ENCODE measurements around the gene TMEM132D.

TMEM132D gene

DNA sequence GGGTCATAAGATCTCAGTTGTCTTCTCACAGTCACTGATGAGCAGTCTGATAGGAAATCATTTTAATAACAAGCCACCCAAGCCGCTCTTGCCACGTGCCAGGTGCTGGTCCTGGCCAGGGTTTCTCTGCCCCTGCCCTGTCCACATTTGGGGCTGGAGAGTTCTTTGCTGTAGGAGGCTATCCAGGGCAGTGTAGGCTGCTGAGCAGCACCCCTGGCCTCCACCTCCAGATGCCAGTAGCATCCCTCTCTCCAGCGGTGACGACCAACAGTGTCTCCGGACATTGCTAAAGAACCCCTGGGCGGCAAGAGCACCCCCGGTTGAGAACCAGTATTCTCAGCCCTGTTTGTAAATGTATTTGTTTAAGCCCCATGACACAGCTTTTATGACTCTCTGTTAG lies 806.9 kb downstream of the TMEM132D start:
- no peaks in the 10 kb centered on the region for H3K9me3 ChIP-seq (ENCODE audit: control insufficient read depth, insufficient read depth, low read length)
- H3K4me1 ChIP-seq (ENCODE audit: control insufficient read depth, insufficient read depth, low read length) = no peaks in the 10 kb centered on the region
- no peaks in the 10 kb centered on the region for H3K27me3 ChIP-seq (ENCODE audit: control insufficient read depth, insufficient read depth, low read length)
- H3K4me3 ChIP-seq (ENCODE audit: low read depth, low read length) = no peak overlapping the region
- no peak overlapping the region for H3K9ac ChIP-seq (ENCODE audit: low read depth, low read length)
- H3K36me3 ChIP-seq (ENCODE audit: control insufficient read depth, insufficient read depth, low read length) = no peaks in the 10 kb centered on the region

DNA sequence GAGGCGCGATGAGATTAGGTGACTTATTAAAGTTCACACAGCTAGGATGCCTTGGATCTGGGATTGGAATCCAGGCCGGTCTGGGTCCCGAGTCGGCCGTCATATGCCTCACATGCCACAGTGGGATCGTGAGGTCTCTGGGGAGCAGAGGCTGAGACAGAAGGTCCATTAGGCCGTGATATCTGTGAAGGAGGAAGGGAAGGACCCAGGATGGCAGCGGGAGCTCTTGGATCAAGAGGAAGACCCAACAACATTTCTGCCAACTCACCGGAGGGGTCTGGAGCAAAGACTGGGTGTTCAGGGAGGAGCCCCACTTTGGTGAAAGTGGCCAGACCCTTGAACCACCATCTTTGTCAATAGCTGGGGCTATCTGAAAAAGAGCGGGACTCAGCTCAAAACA lies 807.6 kb downstream of the TMEM132D start:
- H3K4me3 ChIP-seq (ENCODE audit: low read depth, low read length) = no peak overlapping the region
- H3K9ac ChIP-seq (ENCODE audit: low read depth, low read length) = no peak overlapping the region
- no peaks in the 10 kb centered on the region for H3K36me3 ChIP-seq (ENCODE audit: control insufficient read depth, insufficient read depth, low read length)
- H3K4me1 ChIP-seq (ENCODE audit: control insufficient read depth, insufficient read depth, low read length) = no peaks in the 10 kb centered on the region
- H3K27me3 ChIP-seq (ENCODE audit: control insufficient read depth, insufficient read depth, low read length) = no peaks in the 10 kb centered on the region
- H3K9me3 ChIP-seq (ENCODE audit: control insufficient read depth, insufficient read depth, low read length) = no peaks in the 10 kb centered on the region

DNA sequence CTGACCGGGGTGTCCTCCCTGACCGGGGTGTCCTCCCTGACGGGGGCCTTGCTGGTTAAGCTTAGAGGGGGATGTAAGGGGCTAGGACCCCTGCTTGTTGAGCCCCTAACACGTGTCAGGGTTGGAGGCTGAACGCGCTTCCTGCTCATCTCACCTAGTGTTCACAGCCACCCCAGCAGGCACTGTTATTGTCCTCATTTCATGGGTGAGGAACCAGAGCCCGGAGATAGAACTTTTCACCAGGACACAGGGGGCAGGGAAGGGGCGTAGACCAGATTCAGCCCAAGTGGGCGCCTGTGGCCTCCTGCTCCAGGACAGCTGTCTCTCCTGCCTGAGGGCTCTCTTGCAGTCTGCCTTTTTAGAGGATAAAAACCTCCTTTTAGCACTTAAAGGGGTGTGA lies 814.2 kb downstream of the TMEM132D start:
- Histone ChIP-seq H3K36me3 (ENCODE audit: control insufficient read depth, insufficient read depth, low read length) (no peaks in the 10 kb centered on the region), H3K27me3 (ENCODE audit: control insufficient read depth, insufficient read depth, low read length) (no peaks in the 10 kb centered on the region), H3K9ac (ENCODE audit: low read depth, low read length) (no peak overlapping the region), H3K4me1 (ENCODE audit: control insufficient read depth, insufficient read depth, low read length) (no peaks in the 10 kb centered on the region), H3K9me3 (ENCODE audit: control insufficient read depth, insufficient read depth, low read length) (no peaks in the 10 kb centered on the region), H3K4me3 (ENCODE audit: low read depth, low read length) (no peak overlapping the region)

DNA sequence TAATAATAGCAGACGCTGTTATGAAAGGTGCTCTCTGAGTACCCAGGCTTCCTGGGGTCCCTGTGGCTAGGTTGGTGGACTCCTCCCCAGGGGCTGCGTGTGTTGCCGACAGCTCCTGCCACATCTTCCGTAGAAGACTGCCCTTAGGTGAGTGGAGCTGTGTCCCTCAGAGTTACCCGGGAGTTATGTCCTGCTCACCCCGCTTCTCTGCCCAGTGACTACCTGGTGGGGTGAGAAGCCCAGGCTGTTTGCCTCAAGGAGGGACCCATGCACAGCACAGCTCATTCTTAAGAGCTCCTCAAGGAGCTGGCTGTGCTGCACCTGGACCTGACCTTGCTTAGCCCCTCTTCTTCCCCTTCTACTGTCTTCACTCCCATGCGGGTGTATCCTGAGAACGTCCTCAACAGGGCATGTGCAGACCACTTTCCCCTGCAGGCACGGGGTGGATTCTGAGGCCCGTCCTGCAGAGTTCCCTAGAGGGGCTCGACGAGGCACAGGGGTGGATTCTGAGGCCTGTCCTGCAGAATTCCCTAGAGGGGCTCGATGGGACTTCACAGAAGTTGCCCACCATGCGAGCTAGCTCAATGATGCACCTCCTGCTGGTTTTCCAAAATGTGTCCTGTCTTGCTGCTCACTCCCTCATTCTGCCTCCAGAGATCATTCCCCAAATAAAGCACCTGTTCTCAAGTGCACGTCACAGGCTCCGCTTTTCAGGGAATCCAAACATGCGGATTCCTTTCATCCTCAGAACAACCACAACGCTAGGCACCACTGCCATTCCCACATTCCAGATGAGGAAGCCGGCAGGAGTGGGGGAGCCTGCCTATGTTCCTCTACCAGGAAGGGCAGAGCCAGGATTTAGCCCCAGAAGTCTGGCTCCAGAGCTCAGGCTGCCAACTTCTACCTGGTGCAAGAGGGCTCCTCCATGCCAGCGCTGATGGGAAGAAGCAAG lies 818.7 kb downstream of the TMEM132D start:
- Histone ChIP-seq H3K9me3 (ENCODE audit: control insufficient read depth, insufficient read depth, low read length) (no peaks in the 10 kb centered on the region), H3K4me1 (ENCODE audit: control insufficient read depth, insufficient read depth, low read length) (no peaks in the 10 kb centered on the region), H3K27me3 (ENCODE audit: control insufficient read depth, insufficient read depth, low read length) (no peaks in the 10 kb centered on the region), H3K9ac (ENCODE audit: low read depth, low read length) (no peak overlapping the region), H3K4me3 (ENCODE audit: low read depth, low read length) (no peak overlapping the region), H3K36me3 (ENCODE audit: control insufficient read depth, insufficient read depth, low read length) (no peaks in the 10 kb centered on the region)

DNA sequence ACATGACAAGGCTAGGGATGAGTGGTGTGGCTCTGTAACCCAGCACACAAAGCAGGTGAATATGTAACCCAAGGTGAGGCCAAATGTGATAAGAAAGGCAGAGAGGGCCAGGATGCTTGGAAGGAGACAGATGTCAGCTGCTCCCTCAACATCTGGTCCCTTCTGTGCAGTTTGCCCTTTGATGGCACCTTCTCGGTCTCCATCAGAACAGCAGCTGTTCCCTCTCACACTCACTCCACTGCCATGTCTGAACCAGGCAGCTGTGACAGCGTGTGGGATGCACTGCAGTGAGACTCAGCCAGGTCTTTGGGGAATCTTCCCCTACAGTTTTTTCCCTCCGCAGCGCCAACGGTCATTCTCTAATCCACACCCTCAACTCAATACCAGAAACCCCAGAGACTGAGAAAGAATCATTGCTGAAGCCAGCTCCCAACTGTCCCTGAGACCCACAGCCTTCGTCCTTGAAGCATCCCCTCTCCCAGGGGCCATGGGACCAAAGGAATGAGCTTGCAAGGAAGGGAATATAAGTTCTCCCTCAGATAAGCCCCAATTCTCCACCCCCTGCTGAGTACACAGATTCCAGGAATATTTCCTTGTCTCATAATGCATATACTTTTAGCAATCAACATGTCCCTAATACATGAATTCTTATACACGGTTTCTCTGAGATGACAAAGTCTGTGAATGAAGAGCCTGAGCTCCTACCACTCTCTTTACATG lies 820.5 kb downstream of the TMEM132D start:
- H3K4me3 ChIP-seq (ENCODE audit: low read depth, low read length) = no peak overlapping the region
- H3K36me3 ChIP-seq (ENCODE audit: control insufficient read depth, insufficient read depth, low read length) = no peaks in the 10 kb centered on the region
- no peaks in the 10 kb centered on the region for H3K27me3 ChIP-seq (ENCODE audit: control insufficient read depth, insufficient read depth, low read length)
- H3K9me3 ChIP-seq (ENCODE audit: control insufficient read depth, insufficient read depth, low read length) = no peaks in the 10 kb centered on the region
- no peaks in the 10 kb centered on the region for H3K4me1 ChIP-seq (ENCODE audit: control insufficient read depth, insufficient read depth, low read length)
- no peak overlapping the region for H3K9ac ChIP-seq (ENCODE audit: low read depth, low read length)

DNA sequence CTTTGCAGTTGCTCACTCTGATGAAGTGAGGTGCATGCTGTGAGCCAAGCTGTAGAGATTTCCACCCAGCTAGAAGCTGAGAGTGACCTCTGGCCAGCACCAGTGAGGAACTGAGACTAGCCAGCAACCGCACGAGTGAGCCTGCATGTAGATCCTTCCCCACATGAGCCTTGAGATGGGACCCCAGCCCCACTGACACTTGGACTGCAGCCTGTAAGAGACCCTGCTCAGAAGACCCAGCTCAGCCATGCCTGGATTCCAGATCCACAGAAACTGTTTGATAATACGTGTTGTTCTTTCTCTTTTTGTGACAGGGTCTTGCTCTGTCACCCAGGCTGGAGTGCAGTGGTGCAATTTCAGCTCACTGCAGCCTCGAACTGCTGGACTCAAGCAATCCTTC lies 821.4 kb downstream of the TMEM132D start:
- Histone ChIP-seq H3K4me3 (ENCODE audit: low read depth, low read length) (no peak overlapping the region), H3K9ac (ENCODE audit: low read depth, low read length) (no peak overlapping the region), H3K36me3 (ENCODE audit: control insufficient read depth, insufficient read depth, low read length) (no peaks in the 10 kb centered on the region), H3K9me3 (ENCODE audit: control insufficient read depth, insufficient read depth, low read length) (no peaks in the 10 kb centered on the region), H3K27me3 (ENCODE audit: control insufficient read depth, insufficient read depth, low read length) (no peaks in the 10 kb centered on the region), H3K4me1 (ENCODE audit: control insufficient read depth, insufficient read depth, low read length) (no peaks in the 10 kb centered on the region)

DNA sequence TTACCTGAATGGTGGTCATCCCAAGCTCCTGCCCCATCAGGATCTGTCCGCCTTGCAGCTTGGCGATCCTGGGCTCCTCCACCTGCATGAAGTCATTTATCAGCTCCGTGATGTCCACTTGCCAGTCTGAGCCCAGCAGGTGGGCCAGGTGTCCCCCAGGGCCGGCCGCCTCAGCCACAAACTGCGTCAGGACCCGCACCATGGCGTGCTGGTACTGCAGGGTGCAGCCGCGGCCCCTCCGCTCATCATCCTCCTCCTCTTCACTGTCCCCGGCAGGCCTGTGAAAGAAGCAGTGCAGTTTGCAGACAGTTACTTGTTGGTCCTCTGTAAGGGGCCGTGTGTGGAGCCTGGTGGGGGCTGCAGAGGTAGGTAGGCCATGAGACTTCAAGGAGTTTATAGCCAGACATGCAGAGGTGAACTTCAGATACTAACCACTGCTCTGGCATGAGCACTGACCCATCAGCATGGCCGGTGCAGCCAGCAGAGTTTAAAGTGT lies 822.0 kb downstream of the TMEM132D start:
- H3K9me3 ChIP-seq (ENCODE audit: control insufficient read depth, insufficient read depth, low read length) = no peaks in the 10 kb centered on the region
- no peak overlapping the region for H3K9ac ChIP-seq (ENCODE audit: low read depth, low read length)
- H3K36me3 ChIP-seq (ENCODE audit: control insufficient read depth, insufficient read depth, low read length) = no peaks in the 10 kb centered on the region
- no peaks in the 10 kb centered on the region for H3K4me1 ChIP-seq (ENCODE audit: control insufficient read depth, insufficient read depth, low read length)
- no peak overlapping the region for H3K4me3 ChIP-seq (ENCODE audit: low read depth, low read length)
- no peaks in the 10 kb centered on the region for H3K27me3 ChIP-seq (ENCODE audit: control insufficient read depth, insufficient read depth, low read length)

DNA sequence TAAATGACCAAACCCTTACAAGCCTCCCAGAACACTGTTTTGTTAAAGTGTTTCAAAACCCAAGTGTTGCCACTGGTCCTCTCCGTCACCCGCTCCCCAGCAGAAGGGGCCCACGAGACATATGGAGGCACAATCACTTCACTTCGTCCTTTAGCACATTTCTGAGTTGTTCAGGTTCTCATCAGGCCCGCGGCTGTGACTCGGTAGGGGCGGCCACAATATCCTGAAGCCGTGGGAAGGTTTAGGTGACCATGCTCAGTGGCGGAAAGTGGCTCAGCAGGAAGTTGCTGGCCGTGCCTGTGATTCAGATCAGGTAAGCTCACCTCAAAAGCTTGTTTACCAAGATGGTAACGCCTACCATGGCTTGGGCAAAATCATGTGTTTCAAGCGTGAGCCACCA lies 823.0 kb downstream of the TMEM132D start:
- H3K27me3 ChIP-seq (ENCODE audit: control insufficient read depth, insufficient read depth, low read length) = no peaks in the 10 kb centered on the region
- H3K4me3 ChIP-seq (ENCODE audit: low read depth, low read length) = no peak overlapping the region
- no peak overlapping the region for H3K9ac ChIP-seq (ENCODE audit: low read depth, low read length)
- H3K9me3 ChIP-seq (ENCODE audit: control insufficient read depth, insufficient read depth, low read length) = no peaks in the 10 kb centered on the region
- H3K36me3 ChIP-seq (ENCODE audit: control insufficient read depth, insufficient read depth, low read length) = no peaks in the 10 kb centered on the region
- no peaks in the 10 kb centered on the region for H3K4me1 ChIP-seq (ENCODE audit: control insufficient read depth, insufficient read depth, low read length)

DNA sequence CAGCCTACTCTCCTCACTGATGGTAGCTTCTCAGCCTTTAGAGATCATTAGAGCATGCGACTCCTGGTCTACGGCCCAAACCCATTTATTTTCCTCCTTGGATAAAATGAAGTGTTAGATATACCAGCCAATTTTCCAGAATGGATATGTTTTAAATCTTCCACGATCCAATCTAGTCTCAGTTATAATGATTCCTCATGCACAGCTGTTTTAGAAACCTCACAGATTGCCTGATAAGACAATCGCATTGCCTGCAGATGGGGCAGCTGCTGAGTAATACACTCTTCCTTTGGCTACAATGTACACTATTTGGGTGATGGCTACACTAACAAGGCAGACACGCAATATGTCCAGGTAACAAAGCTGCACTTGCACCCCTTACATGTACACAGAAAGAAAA lies 823.4 kb downstream of the TMEM132D start:
- H3K9ac ChIP-seq (ENCODE audit: low read depth, low read length) = no peak overlapping the region
- H3K4me1 ChIP-seq (ENCODE audit: control insufficient read depth, insufficient read depth, low read length) = no peaks in the 10 kb centered on the region
- no peaks in the 10 kb centered on the region for H3K9me3 ChIP-seq (ENCODE audit: control insufficient read depth, insufficient read depth, low read length)
- H3K27me3 ChIP-seq (ENCODE audit: control insufficient read depth, insufficient read depth, low read length) = no peaks in the 10 kb centered on the region
- H3K4me3 ChIP-seq (ENCODE audit: low read depth, low read length) = no peak overlapping the region
- no peaks in the 10 kb centered on the region for H3K36me3 ChIP-seq (ENCODE audit: control insufficient read depth, insufficient read depth, low read length)

DNA sequence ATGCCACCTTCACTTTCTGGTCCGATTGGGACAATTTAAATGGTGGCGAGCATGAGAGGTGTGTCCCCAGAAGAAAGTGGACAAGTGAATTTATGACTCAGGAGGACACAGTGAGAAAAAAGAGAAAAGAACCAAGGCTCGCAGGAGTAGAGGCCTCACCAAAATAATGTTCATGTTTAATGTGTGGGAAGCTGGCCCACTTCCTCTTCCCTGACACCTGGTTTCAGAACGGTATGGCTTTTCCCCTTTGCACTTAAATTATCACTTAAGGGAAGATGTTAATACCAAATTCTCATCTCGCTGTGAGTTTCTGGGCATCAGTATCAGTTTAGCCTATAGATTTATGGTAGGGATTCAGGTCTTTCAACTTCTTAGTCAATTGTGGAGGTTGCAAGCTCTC lies 824.1 kb downstream of the TMEM132D start:
- no peaks in the 10 kb centered on the region for H3K9me3 ChIP-seq (ENCODE audit: control insufficient read depth, insufficient read depth, low read length)

DNA sequence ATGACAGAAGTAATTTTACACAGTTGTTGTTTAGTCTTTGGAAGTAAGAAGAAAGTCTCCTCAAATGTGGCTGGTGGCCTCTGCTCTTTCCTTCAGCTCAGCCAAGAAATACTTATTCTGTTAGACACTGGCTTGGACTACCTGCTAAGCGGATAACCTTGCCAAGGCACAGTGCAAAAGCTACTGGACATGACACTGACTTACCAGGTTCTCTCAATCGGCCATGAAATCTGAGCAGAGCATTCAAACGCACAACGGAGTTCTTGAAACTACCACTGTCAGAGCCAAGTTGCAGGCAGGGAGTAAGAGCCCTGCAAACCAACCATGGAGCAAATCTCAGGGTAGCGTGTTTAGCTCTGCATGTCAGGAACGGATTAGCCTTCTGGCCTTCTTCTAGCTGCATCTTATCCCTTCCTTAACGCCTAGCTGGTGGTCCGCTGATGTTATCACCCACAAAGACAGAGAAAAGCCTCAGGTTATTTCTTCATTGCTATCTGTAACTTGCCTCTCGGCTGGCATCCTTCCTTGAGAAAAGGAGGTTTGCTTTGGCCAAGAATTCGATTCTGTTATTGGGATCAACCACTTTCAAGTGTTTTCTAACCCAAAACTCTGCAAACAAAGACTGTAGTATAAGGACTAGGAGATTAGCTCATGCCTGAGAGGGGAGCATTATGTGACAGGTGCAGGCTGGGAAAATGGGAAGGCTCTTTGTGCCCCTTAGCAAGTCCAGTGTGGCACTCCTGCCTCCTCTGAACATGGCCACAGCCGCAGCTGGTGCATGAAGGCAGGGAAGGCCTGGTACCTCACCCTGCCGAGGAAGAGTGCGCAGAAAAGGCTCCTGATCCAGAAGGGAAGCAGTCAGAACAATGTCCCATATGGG lies 827.1 kb downstream of the TMEM132D start:
- Histone ChIP-seq H3K9me3 (ENCODE audit: control insufficient read depth, insufficient read depth, low read length) (no peaks in the 10 kb centered on the region), H3K9ac (ENCODE audit: low read depth, low read length) (no peak overlapping the region), H3K4me1 (ENCODE audit: control insufficient read depth, insufficient read depth, low read length) (no peaks in the 10 kb centered on the region), H3K36me3 (ENCODE audit: control insufficient read depth, insufficient read depth, low read length) (no peaks in the 10 kb centered on the region), H3K4me3 (ENCODE audit: low read depth, low read length) (no peak overlapping the region), H3K27me3 (ENCODE audit: control insufficient read depth, insufficient read depth, low read length) (no peaks in the 10 kb centered on the region)

More for the DNA sequence above, 824.1 kb downstream of the TMEM132D start:
- Histone ChIP-seq H3K27me3 (ENCODE audit: control insufficient read depth, insufficient read depth, low read length) (no peaks in the 10 kb centered on the region), H3K4me1 (ENCODE audit: control insufficient read depth, insufficient read depth, low read length) (no peaks in the 10 kb centered on the region), H3K4me3 (ENCODE audit: low read depth, low read length) (no peak overlapping the region), H3K36me3 (ENCODE audit: control insufficient read depth, insufficient read depth, low read length) (no peaks in the 10 kb centered on the region), H3K9ac (ENCODE audit: low read depth, low read length) (no peak overlapping the region)

All from iPS-15b (cell line).